HFF-Myc (cell line): ENCODE data around the gene TTC7B.

Source experiments
- DNase-seq: peaks from one replicate; pipeline ENCODE4 v3.0.0-alpha.2; 2011; ENCODE audit warnings: low read depth; ENCODE audit errors: extremely low read depth
- H3K4me3 ChIP-seq: replicated peaks from 2 replicates; pipeline ENCODE4 v1.5.1; 2011; ENCODE audit warnings: low read depth, mild to moderate bottlenecking, control low read depth, low read length
- CTCF ChIP-seq: IDR thresholded peaks from 2 replicates; pipeline ENCODE4 v1.5.1; 2012; ENCODE audit warnings: mild to moderate bottlenecking, low read depth, low read length, control low read depth; ENCODE audit errors: missing control alignments

The TTC7B gene

GRCh38 chr14:90538095-90538494 lies 278.1 kb downstream of the TTC7B start:
- DNase-seq = no peak
- H3K4me3 ChIP-seq = no peak overlapping the region
- no peak for TF ChIP-seq CTCF

- no peak for TF ChIP-seq CTCF
- DNase-seq = no peak
- no peak overlapping the region for H3K4me3 ChIP-seq
Measured at GRCh38 chr14:90536511-90537191, 279.6 kb downstream of the TTC7B start.

GRCh38 chr14:90536092-90536491 lies 280.1 kb downstream of the TTC7B start:
- DNase-seq = no peak
- no peak overlapping the region for H3K4me3 ChIP-seq
- no peak for TF ChIP-seq CTCF

GRCh38 chr14:90535556-90536090 lies 280.6 kb downstream of the TTC7B start:
- no peak overlapping the region for H3K4me3 ChIP-seq
- no peak for TF ChIP-seq CTCF
- no peak for DNase-seq

- no peak overlapping the region for H3K4me3 ChIP-seq
- no peak for TF ChIP-seq CTCF
- DNase-seq = no peak
Measured at GRCh38 chr14:90534838-90535555, 281.2 kb downstream of the TTC7B start.

GRCh38 chr14:90534091-90534837 lies 282.0 kb downstream of the TTC7B start:
- no peak for TF ChIP-seq CTCF
- H3K4me3 ChIP-seq = no peak overlapping the region
- DNase-seq = no peak
